ENCODE measurements around the gene UQCC5. TPM values are rescaled to one million over a fixed set of nuclear protein-coding genes. Genes with fewer than 3 reads are reported as not detected.

The UQCC5 gene
- total RNA-seq, 4 donors from 2014 or later = 4.1 to 435 (median 51.9) TPM

GRCh38 chr3:52554026-52554755, 17.8 kb downstream of the UQCC5 start:
- intact Hi-C loops (cut with DNase I; ENCODE audit: low total_unique reads) = no loop called here
- no peaks in the 10 kb centered on the region for H3K4me1 ChIP-seq
- DNase-seq = no peak
- H3K4me3 ChIP-seq = no peak overlapping the region
- H3K27me3 ChIP-seq = no peaks in the 10 kb centered on the region
- H3K9me3 ChIP-seq = no peaks in the 10 kb centered on the region
- no peak overlapping the region for H3K27ac ChIP-seq
- H3K36me3 ChIP-seq = no peaks in the 10 kb centered on the region
- no peak for TF ChIP-seq POLR2A (IDR thresholded peaks at IDR 0.05)
- TF ChIP-seq, protein P1, sequence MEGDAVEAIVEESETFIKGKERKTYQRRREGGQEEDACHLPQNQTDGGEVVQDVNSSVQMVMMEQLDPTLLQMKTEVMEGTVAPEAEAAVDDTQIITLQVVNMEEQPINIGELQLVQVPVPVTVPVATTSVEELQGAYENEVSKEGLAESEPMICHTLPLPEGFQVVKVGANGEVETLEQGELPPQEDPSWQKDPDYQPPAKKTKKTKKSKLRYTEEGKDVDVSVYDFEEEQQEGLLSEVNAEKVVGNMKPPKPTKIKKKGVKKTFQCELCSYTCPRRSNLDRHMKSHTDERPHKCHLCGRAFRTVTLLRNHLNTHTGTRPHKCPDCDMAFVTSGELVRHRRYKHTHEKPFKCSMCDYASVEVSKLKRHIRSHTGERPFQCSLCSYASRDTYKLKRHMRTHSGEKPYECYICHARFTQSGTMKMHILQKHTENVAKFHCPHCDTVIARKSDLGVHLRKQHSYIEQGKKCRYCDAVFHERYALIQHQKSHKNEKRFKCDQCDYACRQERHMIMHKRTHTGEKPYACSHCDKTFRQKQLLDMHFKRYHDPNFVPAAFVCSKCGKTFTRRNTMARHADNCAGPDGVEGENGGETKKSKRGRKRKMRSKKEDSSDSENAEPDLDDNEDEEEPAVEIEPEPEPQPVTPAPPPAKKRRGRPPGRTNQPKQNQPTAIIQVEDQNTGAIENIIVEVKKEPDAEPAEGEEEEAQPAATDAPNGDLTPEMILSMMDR (IDR thresholded peaks at IDR 0.05) = no peak

DNA sequence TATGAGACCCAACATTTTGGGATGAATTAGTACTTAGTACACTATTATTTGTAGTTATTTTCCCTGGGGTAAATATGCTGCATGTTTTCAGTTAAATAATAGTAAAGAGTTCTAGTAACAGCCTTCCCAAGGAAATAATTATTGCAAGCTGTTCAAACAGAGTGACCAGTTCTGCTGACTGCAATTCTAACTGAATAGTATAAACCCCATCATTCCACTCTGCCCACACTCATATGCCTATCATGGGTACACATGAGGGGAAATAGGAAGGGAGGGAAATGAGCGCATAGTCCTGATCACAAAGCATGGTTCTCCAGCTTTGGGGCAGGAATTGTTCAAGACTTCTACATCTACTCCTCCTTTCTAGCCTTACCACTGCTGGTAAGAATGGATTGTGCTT, 18.7 kb downstream of the UQCC5 start:
- DNase-seq = no peak
- Histone ChIP-seq H3K27me3 (no peaks in the 10 kb centered on the region), H3K27ac (no peak overlapping the region), H3K9me3 (no peaks in the 10 kb centered on the region), H3K4me1 (no peaks in the 10 kb centered on the region), H3K4me3 (no peak overlapping the region), H3K36me3 (no peaks in the 10 kb centered on the region)
- TF ChIP-seq, protein P1 (IDR thresholded peaks at IDR 0.05) = no peak
- TF ChIP-seq POLR2A (IDR thresholded peaks at IDR 0.05) = no peak
- intact Hi-C loops (cut with DNase I; ENCODE audit: low total_unique reads) = no loop called here

GRCh38 chr3:52557011-52557960, 20.9 kb downstream of the UQCC5 start:
- Histone ChIP-seq H3K27ac (no peak overlapping the region), H3K4me1 (no peaks in the 10 kb centered on the region), H3K9me3 (no peaks in the 10 kb centered on the region), H3K36me3 (no peaks in the 10 kb centered on the region), H3K4me3 (no peak overlapping the region), H3K27me3 (no peaks in the 10 kb centered on the region)
- intact Hi-C loops (cut with DNase I; ENCODE audit: low total_unique reads) = no loop called here
- no peak for DNase-seq
- TF ChIP-seq, protein P1 (IDR thresholded peaks at IDR 0.05) = no peak
- no peak for TF ChIP-seq POLR2A (IDR thresholded peaks at IDR 0.05)

DNA sequence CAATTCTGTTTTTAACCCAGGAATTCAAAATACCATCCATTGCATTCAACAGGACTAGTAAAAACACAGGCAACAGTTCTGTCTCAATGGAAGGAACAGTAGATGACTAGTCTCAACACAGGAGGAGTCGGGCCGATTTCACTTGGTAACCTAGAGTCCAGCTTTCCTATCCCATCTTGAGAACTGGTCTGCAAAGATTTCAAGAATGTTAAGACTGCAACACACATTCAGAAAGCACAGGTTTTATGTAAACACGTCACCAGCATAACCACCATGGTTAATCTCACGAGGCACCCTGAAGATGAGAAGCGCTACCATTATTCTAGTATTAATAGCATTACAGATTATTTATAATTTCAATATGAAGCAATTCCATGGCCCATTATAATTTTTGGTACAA, 22.0 kb downstream of the UQCC5 start:
- Histone ChIP-seq H3K4me1 (no peaks in the 10 kb centered on the region), H3K4me3 (no peak overlapping the region), H3K36me3 (no peaks in the 10 kb centered on the region), H3K27me3 (no peaks in the 10 kb centered on the region), H3K27ac (no peak overlapping the region), H3K9me3 (no peaks in the 10 kb centered on the region)
- intact Hi-C loops (cut with DNase I; ENCODE audit: low total_unique reads) = no loop called here
- TF ChIP-seq, protein P1 (IDR thresholded peaks at IDR 0.05) = no peak
- no peak for TF ChIP-seq POLR2A (IDR thresholded peaks at IDR 0.05)
- no peak for DNase-seq

Measured in uterus (tissue), 4 donors.